ENCODE measurements around the gene FAM228A. TPM values are rescaled to one million over a fixed set of nuclear protein-coding genes. Genes with fewer than 3 reads are reported as not detected.

The FAM228A gene
- total RNA-seq: 1.00 TPM in 1 of 2 replicates, not detected in the other
- 0.14 and 0.36 TPM in 2 replicates for polyA plus RNA-seq
- polyA plus RNA-seq (2011; cell fraction: cytosol; rRNA removed): 0.08 and 0.09 TPM in 2 replicates
- polyA plus RNA-seq (2011; cell fraction: nucleus; rRNA removed): 0.32 and 0.42 TPM in 2 replicates
- polyA plus RNA-seq (2012): not detected in 2 replicates
- polyA minus RNA-seq: 0.24 and 0.40 TPM in 2 replicates
- not detected for polyA minus RNA-seq (2011; cell fraction: cytosol; rRNA and poly(A)+ RNA removed)
- 0.63 TPM in 1 of 2 replicates, not detected in the other for polyA minus RNA-seq (2011; cell fraction: nucleus; rRNA and poly(A)+ RNA removed)
- percentile 34 among the genes with signal in this experiment for Bru-seq, nascent RNA
- BruChase-seq, experiment 1, labeled RNA remaining after a 6-hour chase: not detected
- percentile 32 among the genes with signal in this experiment for BruChase-seq, experiment 2, labeled RNA remaining after a 2-hour chase
- long read RNA-seq, partial matches to known transcripts: 0 of 1 reads
- long read RNA-seq, other reads (novel, unspliced or antisense): 1 of 1 reads

GRCh38 chr2:24174851-24175277 is at the start of gene FAM228A:
TSS of gene FAM228A (plus strand) at chr2:24175053. CDS start at chr2:24175481, 428 bp downstream.
- DNase-seq (ENCODE audit: low read depth, low spot score): no peak
- Histone ChIP-seq H3K9me1 (replicated peaks; ENCODE audit: control insufficient read depth, extremely low read depth, insufficient read depth, low read length) (no peaks in the 10 kb centered on the region), H3K27ac (ENCODE audit: insufficient read depth, low read depth, low read length) (no peak within 1 kb of the TSS), H3K9ac (replicated peaks; ENCODE audit: extremely low read depth, insufficient read depth, low read length) (no peak within 1 kb of the TSS), H3K4me1 (ENCODE audit: control insufficient read depth, extremely low read depth, insufficient read depth, low read length) (no peaks in the 10 kb centered on the region), H3K27me3 (ENCODE audit: control insufficient read depth in 2 of 2, insufficient read depth in 2 of 2, low read length in 2 of 2) (peaks cover 0 to 1% of the 10 kb centered on the region in 2 experiments), H4K20me1 (replicated peaks; ENCODE audit: control insufficient read depth, extremely low read depth, insufficient read depth, low read length) (no peaks in the 10 kb centered on the region), H3K4me3 (replicated peaks in 1 of 3; ENCODE audit: insufficient read depth in 1 of 3, low read depth in 1 of 3, low read length in 3 of 3) (peak within 1 kb of the TSS in 1 of 3 experiments; percentile 27), H3K9me3 (replicated peaks; ENCODE audit: control insufficient read depth, insufficient read depth, low read length) (no peaks in the 10 kb centered on the region), H3K4me2 (ENCODE audit: insufficient read depth, low read length) (no peak within 1 kb of the TSS), H3K79me2 (ENCODE audit: control insufficient read depth, insufficient read depth, low read length) (no peaks in the 10 kb centered on the region), H2AFZ (ENCODE audit: low read depth, low read length) (peak within 1 kb of the TSS; percentile 84), H3K36me3 (ENCODE audit: control insufficient read depth in 2 of 2, extremely low read depth in 1 of 2, insufficient read depth in 2 of 2, low read length in 2 of 2) (no peaks in the 10 kb centered on the region)
- FAIRE-seq: no peak
- dilution Hi-C loops (cut with MboI; ENCODE audit: extremely low pct_ligation_motif_present, low sequenced_read_pairs) (no loop called here), intact Hi-C loops (cut with micrococcal nuclease) (no loop called here)
- no TSS peak for BruUV-seq (replicated peaks)
- ChIA-PET POLR2A (no interaction called here), CTCF (interaction anchor here (2.0 kb wide), 1 partner anchor 11 kb away, joined by 7 read pairs; no protein-coding TSS in a partner anchor)
- TF ChIP-seq MYC (IDR thresholded peaks at IDR 0.05; ENCODE audit: low read depth, low read length) (no peak), FOS (IDR thresholded peaks at IDR 0.05; ENCODE audit: borderline replicate concordance, insufficient read depth, low read length) (no peak), JUN (IDR thresholded peaks at IDR 0.05; ENCODE audit: borderline replicate concordance, insufficient read depth, insufficient read length, low read depth) (no peak), CTCF (IDR thresholded peaks at IDR 0.05; ENCODE audit: extremely low read depth in 1 of 2, insufficient read depth in 1 of 2, low read depth in 1 of 2, low read length in 2 of 2) (no peak), POLR2A (IDR thresholded peaks at IDR 0.05; ENCODE audit: low read depth, low read length) (no peak), POLR2AphosphoS5 (IDR thresholded peaks at IDR 0.05; ENCODE audit: insufficient read depth, low read depth, low read length) (no peak), MAX (IDR thresholded peaks at IDR 0.05; ENCODE audit: insufficient read depth, insufficient read length) (no peak), GATA2 (IDR thresholded peaks at IDR 0.05; ENCODE audit: insufficient read depth, insufficient read length, low read depth, low read length) (no peak), EZH2 (IDR thresholded peaks at IDR 0.05; ENCODE audit: borderline replicate concordance, low read depth, low read length, severe bottlenecking) (no peak)
